ENCODE results near the gene KDM5B. TPM values are rescaled to one million over a fixed set of nuclear protein-coding genes. Genes with fewer than 3 reads are reported as not detected.
"Not testable (repeated sequence)": the region's sequence is repeated elsewhere in the genome, so short reads cannot be mapped to it uniquely, and the experiment has no call there.

KDM5B gene
- total RNA-seq, 1 experiment from 2014 or later, result 86.7 TPM

DNA sequence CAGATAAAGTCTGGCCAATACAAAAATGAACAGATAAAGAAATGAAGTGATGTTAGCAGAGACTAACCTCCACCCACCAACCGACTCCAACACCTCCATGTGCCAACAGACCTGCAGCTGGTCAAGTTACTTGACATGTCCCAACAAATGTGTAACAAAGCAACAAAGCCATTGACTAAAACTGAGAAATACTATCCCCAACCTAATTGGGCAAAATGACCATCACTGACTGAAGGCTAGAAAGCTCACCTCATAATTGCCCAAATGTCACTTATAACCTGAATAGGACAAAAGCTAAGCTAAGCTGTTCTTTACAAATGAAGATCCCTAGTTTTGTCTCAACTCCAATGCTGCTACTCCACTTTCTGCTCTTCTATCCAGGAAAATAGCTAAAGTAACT is 7.5 kb downstream of the KDM5B start:
- peaks cover 18% of the 10 kb centered on the region for H3K4me1 Mint-ChIP-seq (ENCODE audit: low read depth, unreplicated experiment)
- no peak for DNase-seq
- no TSS peak for BruUV-seq (replicated peaks)
- H3K27me3 Mint-ChIP-seq (ENCODE audit: unreplicated experiment), result no peaks in the 10 kb centered on the region
- no peak for TF ChIP-seq CTCF (IDR thresholded peaks at IDR 0.05; ENCODE audit: unreplicated experiment)
- intact Hi-C loops (cut with micrococcal nuclease; ENCODE audit: unreplicated experiment), result no loop called here
- CTCF ChIA-PET, result no interaction called here
- H3K27ac Mint-ChIP-seq (ENCODE audit: unreplicated experiment), result no peak overlapping the region
- H3K4me3 Mint-ChIP-seq (ENCODE audit: low read depth, unreplicated experiment), result no peak overlapping the region
- no peaks in the 10 kb centered on the region for H3K9me3 Mint-ChIP-seq (ENCODE audit: low read depth, unreplicated experiment)
- peaks cover 14% of the 10 kb centered on the region for H3K36me3 Mint-ChIP-seq (ENCODE audit: insufficient read depth, unreplicated experiment)

- no peaks in the 10 kb centered on the region for H3K9me3 Mint-ChIP-seq (ENCODE audit: low read depth, unreplicated experiment)
- no peaks in the 10 kb centered on the region for H3K27me3 Mint-ChIP-seq (ENCODE audit: unreplicated experiment)
- H3K4me3 Mint-ChIP-seq (ENCODE audit: low read depth, unreplicated experiment), result no peak overlapping the region
- CTCF ChIA-PET, result no interaction called here
- DNase-seq, result no peak
- intact Hi-C loops (cut with micrococcal nuclease; ENCODE audit: unreplicated experiment), result no loop called here
- H3K4me1 Mint-ChIP-seq (ENCODE audit: low read depth, unreplicated experiment), result peaks cover 12% of the 10 kb centered on the region
- no TSS peak for BruUV-seq (replicated peaks)
- TF ChIP-seq CTCF (IDR thresholded peaks at IDR 0.05; ENCODE audit: unreplicated experiment), result no peak
- H3K36me3 Mint-ChIP-seq (ENCODE audit: insufficient read depth, unreplicated experiment), result peaks cover 14% of the 10 kb centered on the region
- no peak overlapping the region for H3K27ac Mint-ChIP-seq (ENCODE audit: unreplicated experiment)
These were observed 9.4 kb downstream of the KDM5B start for GRCh38 chr1:202798792-202799331.

DNA sequence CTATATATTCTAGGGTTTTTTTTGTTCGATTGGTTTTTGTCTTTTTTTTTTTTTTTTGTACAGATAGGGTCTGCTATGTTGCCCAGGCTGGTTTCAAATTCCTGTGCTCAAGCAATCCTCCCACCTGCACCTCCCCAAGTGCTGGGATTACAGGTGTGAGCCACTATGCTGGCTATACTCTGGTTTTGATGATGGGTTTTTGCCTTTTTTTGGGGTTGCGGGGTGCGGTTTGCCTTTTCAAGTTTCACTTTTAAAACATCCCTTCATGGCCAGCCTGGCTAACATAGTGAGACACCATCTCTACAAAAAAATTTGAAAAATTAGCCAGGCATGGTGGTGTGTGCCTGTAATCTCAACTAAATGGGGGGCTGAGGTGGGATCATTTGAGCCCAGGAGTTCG is 10.0 kb downstream of the KDM5B start:
- peaks cover 14% of the 10 kb centered on the region for H3K36me3 Mint-ChIP-seq (ENCODE audit: insufficient read depth, unreplicated experiment)
- no peak overlapping the region for H3K27ac Mint-ChIP-seq (ENCODE audit: unreplicated experiment)
- H3K4me3 Mint-ChIP-seq (ENCODE audit: low read depth, unreplicated experiment), result no peak overlapping the region
- H3K9me3 Mint-ChIP-seq (ENCODE audit: low read depth, unreplicated experiment), result no peaks in the 10 kb centered on the region
- intact Hi-C loops (cut with micrococcal nuclease; ENCODE audit: unreplicated experiment), result no loop called here
- DNase-seq, result no peak
- peaks cover 8% of the 10 kb centered on the region for H3K4me1 Mint-ChIP-seq (ENCODE audit: low read depth, unreplicated experiment)
- no peak for TF ChIP-seq CTCF (IDR thresholded peaks at IDR 0.05; ENCODE audit: unreplicated experiment)
- BruUV-seq (replicated peaks), result no TSS peak
- CTCF ChIA-PET, result no interaction called here
- no peaks in the 10 kb centered on the region for H3K27me3 Mint-ChIP-seq (ENCODE audit: unreplicated experiment)

DNA sequence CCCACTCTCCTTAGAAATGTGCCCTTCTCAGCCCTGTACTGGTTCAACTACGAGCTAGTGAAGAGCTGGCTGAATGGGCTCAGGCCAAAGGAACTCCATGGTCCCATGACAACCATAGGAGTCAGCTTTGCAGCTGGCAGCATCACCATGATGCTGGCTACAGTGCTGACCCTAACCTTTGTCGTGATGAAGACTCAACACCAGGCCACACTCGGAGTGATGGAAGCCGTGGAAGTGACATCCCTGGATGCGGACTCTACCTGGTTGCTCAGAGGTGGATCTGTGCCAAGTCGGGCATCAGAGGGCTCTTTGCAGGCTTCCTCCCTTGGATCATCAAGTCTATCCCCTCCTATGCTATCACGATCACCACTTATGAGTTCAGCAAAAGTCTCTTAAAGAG is 11.6 kb downstream of the KDM5B start:
- no peaks in the 10 kb centered on the region for H3K9me3 Mint-ChIP-seq (ENCODE audit: low read depth, unreplicated experiment)
- no peak overlapping the region for H3K4me3 Mint-ChIP-seq (ENCODE audit: low read depth, unreplicated experiment)
- H3K27me3 Mint-ChIP-seq (ENCODE audit: unreplicated experiment), result no peaks in the 10 kb centered on the region
- BruUV-seq (replicated peaks), result no TSS peak
- intact Hi-C loops (cut with micrococcal nuclease; ENCODE audit: unreplicated experiment), result no loop called here
- H3K4me1 Mint-ChIP-seq (ENCODE audit: low read depth, unreplicated experiment), result peaks cover 11% of the 10 kb centered on the region
- CTCF ChIA-PET, result no interaction called here
- TF ChIP-seq CTCF (IDR thresholded peaks at IDR 0.05; ENCODE audit: unreplicated experiment), result no peak
- H3K27ac Mint-ChIP-seq (ENCODE audit: unreplicated experiment), result no peak overlapping the region
- H3K36me3 Mint-ChIP-seq (ENCODE audit: insufficient read depth, unreplicated experiment), result peaks cover 10% of the 10 kb centered on the region
- DNase-seq, result no peak

DNA sequence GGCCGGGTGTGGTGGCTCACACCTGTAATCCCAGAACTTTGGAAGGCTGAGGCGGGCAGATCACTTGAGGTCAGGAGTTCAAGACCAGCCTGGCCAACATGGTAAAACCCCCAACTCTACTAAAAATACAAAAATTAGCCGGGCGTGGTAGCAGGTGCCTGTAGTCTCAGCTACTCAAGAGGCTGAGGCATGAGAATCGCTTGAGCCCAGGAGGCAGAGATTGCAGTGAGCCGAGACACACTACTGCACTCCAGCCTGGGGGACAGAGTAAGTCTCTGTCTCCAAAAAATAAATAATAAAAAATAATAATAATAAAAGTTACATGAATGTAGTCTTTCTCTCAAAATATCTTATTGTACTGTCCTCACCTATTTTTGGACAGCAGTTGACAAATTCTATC is 13.3 kb downstream of the KDM5B start:
- CTCF ChIA-PET; intact Hi-C loops (cut with micrococcal nuclease; ENCODE audit: unreplicated experiment); H3K4me3 Mint-ChIP-seq (ENCODE audit: low read depth, unreplicated experiment); H3K27me3 Mint-ChIP-seq (ENCODE audit: unreplicated experiment); BruUV-seq (replicated peaks); DNase-seq; H3K9me3 Mint-ChIP-seq (ENCODE audit: low read depth, unreplicated experiment); H3K27ac Mint-ChIP-seq (ENCODE audit: unreplicated experiment); H3K36me3 Mint-ChIP-seq (ENCODE audit: insufficient read depth, unreplicated experiment): not testable (repeated sequence)
- peaks cover 19% of the 10 kb centered on the region for H3K4me1 Mint-ChIP-seq (ENCODE audit: low read depth, unreplicated experiment)
